Epithelial cell of esophagus (primary cell): Measurements from ENCODE around the gene HSPG2.

Experiments
- DNase-seq: peaks from one replicate; pipeline ENCODE4 v3.0.0; 2010; ENCODE audit warnings: low read depth
- H3K4me3 ChIP-seq: 2 replicates; pipeline ENCODE4 v1.5.1; 2011; ENCODE audit warnings: mild to moderate bottlenecking, low read length, control low read depth
- TF ChIP-seq, protein P1 (sequence below): IDR thresholded peaks from 2 replicates; pipeline ENCODE4 v1.5.1; 2011; ENCODE audit warnings: low read depth, mild to moderate bottlenecking, low read length, control low read depth, inconsistent platforms; ENCODE audit not compliant: insufficient read depth; ENCODE audit errors: missing control alignments

The HSPG2 gene

GRCh38 chr1:21857840-21858670, 79.1 kb downstream of the HSPG2 start:
- TF ChIP-seq, protein P1, sequence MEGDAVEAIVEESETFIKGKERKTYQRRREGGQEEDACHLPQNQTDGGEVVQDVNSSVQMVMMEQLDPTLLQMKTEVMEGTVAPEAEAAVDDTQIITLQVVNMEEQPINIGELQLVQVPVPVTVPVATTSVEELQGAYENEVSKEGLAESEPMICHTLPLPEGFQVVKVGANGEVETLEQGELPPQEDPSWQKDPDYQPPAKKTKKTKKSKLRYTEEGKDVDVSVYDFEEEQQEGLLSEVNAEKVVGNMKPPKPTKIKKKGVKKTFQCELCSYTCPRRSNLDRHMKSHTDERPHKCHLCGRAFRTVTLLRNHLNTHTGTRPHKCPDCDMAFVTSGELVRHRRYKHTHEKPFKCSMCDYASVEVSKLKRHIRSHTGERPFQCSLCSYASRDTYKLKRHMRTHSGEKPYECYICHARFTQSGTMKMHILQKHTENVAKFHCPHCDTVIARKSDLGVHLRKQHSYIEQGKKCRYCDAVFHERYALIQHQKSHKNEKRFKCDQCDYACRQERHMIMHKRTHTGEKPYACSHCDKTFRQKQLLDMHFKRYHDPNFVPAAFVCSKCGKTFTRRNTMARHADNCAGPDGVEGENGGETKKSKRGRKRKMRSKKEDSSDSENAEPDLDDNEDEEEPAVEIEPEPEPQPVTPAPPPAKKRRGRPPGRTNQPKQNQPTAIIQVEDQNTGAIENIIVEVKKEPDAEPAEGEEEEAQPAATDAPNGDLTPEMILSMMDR = no peak
- no peak for DNase-seq
- H3K4me3 ChIP-seq = no peak overlapping the region

DNA sequence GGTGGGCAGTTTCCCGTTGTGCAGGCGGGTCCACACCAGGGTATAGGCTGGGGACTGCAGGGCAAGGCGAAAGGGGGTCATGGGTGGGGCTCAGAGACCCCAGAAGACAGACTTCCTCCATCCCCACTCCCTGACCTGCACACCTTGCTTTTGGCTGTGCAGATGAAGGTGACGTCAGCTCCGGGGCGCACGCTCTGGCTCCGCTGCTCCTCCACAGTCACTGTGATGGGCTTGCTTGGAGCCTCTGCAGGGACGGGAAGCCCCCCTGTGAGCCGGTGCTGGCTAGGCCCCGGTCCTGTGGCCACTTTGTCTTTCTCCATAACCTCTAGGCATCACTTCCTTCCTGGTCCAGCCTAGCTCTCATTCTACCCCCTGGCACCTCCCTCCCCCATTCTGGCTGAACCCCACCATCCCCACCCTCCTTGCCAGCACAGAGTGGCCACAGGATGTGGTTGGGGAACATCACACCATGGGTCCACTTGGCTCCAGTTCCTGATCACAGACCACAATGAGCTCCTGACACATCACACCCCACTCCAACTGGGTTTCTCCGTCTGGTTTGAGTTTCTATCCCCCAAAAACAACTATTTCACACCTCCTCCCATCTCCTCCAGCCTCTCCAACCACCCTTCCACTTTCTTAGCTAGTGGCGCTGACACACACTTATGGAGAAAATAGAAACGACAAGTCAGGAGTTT, 79.8 kb downstream of the HSPG2 start:
- no peak overlapping the region for H3K4me3 ChIP-seq
- TF ChIP-seq, protein P1 = no peak
- DNase-seq = no peak

DNA sequence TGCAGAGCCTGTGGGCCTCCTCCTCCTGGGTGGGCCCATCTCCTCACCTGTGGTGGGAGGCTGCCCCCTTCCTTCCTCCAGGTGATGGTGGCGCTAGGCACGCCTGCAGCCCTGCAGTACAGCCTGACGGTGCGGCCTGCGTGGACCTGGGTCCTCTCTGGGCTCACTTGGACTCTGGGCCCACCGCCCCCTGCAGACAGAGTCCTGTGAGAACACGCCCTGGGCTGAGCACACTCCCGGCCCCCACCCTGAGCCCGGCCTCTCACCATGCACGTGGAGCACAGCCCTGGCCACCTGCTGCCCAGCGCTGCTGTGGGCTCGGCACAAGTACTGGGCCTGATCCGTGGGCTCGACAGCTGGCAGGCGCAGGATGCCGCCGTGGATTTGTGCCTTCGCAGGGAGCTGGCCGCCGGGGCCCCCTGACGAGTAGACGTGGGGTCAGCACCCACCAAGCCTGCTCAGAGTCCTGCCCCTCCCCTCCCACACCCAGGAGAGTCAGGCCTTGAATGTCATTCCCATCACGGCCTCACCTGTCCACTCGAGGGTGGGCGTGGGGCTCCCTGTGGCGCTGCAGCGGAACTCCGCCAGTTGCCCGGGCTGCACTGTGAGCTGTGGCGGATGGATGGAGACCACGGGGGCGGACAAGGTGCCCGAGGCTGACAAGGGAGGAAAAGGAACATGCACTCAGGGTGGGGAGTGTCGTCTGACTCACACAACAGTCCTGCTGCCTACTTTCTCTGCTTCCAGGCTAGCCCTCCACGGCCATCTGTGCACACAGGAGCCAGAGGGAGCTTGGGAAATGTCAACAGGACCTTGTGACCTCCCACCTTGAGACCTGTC, 81.6 kb downstream of the HSPG2 start:
- H3K4me3 ChIP-seq = no peak overlapping the region
- DNase-seq = peak; percentile 59
- TF ChIP-seq, protein P1 = no peak

DNA sequence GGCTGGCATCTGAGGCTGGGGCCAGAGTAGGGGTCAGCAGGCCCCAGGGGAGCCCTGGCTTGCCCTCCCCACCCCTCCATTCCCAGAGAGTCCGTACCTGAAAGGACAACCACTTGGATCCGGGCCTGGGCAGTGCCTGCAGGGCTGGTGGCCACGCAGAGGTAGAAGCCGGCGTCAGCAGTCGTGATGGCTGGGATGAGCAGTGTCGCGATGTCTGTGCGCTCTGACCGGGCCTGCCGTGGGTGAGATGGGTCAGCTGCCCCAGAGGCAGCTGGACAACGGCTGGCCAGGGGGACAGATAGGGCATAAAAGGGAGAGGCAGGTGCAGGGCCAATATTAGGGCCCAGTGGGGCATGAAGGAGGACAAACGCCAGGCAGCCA, 82.4 kb downstream of the HSPG2 start:
- H3K4me3 ChIP-seq = no peak overlapping the region
- TF ChIP-seq, protein P1 = no peak
- no peak for DNase-seq

GRCh38 chr1:21854090-21854750, 82.9 kb downstream of the HSPG2 start:
- H3K4me3 ChIP-seq = no peak overlapping the region
- TF ChIP-seq, protein P1 = no peak
- no peak for DNase-seq

DNA sequence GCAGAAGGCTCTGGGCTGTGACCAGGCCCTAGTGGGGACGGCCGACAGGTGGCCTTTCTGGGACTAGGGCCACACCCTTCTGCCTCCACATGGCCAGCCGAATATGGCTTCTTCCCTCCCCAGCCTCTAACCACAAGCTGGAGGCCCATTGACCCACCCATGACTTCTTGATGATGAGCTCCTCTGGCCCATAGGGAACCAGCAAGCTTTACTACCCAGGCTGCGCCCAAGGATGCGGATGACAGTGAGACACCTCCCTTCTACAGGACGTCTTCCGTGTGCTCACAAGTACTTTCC, 84.0 kb downstream of the HSPG2 start:
- DNase-seq = no peak
- TF ChIP-seq, protein P1 = no peak
- no peak overlapping the region for H3K4me3 ChIP-seq
